ENCODE results near the gene RIOK2. TPM values are rescaled to one million over a fixed set of nuclear protein-coding genes. Genes with fewer than 3 reads are reported as not detected.

The RIOK2 gene
- total RNA-seq, 2 donors from 2014 or later: 16.2 to 20.5 TPM

GRCh38 chr5:97125125-97125683 is 57.8 kb downstream of the RIOK2 start:
- TF ChIP-seq POLR2A (IDR thresholded peaks at IDR 0.05) (no peak), POLR2AphosphoS5 (IDR thresholded peaks at IDR 0.05) (no peak), CTCF (IDR thresholded peaks at IDR 0.05) (no peak)
- intact Hi-C loops (cut with DNase I): no loop called here
- DNase-seq (ENCODE audit: low spot score): no peak
- no peaks in the 10 kb centered on the region for H3K9me3 ChIP-seq
- H3K4me1 ChIP-seq (replicated peaks): no peaks in the 10 kb centered on the region
- no peak overlapping the region for H3K4me3 ChIP-seq
- H3K27ac ChIP-seq: no peak overlapping the region
- no peaks in the 10 kb centered on the region for H3K27me3 ChIP-seq (replicated peaks; ENCODE audit: insufficient read depth)
- no peaks in the 10 kb centered on the region for H3K36me3 ChIP-seq
- WGBS: 75% methylated on average over 3 of the region's 3 CpGs

GRCh38 chr5:97124335-97124734 is 58.7 kb downstream of the RIOK2 start:
- Histone ChIP-seq H3K27ac (no peak overlapping the region), H3K4me1 (replicated peaks) (no peaks in the 10 kb centered on the region), H3K4me3 (no peak overlapping the region), H3K36me3 (no peaks in the 10 kb centered on the region), H3K9me3 (no peaks in the 10 kb centered on the region), H3K27me3 (replicated peaks; ENCODE audit: insufficient read depth) (no peaks in the 10 kb centered on the region)
- intact Hi-C loops (cut with DNase I): no loop called here
- TF ChIP-seq POLR2A (IDR thresholded peaks at IDR 0.05) (no peak), POLR2AphosphoS5 (IDR thresholded peaks at IDR 0.05) (no peak), CTCF (IDR thresholded peaks at IDR 0.05) (no peak)
- DNase-seq (ENCODE audit: low spot score): no peak
- WGBS: 50% methylated on average over 2 of the region's 2 CpGs

GRCh38 chr5:97121848-97122247 is 61.2 kb downstream of the RIOK2 start:
- H3K4me1 ChIP-seq (replicated peaks): no peaks in the 10 kb centered on the region
- no peak overlapping the region for H3K4me3 ChIP-seq
- no peaks in the 10 kb centered on the region for H3K36me3 ChIP-seq
- no peak overlapping the region for H3K27ac ChIP-seq
- H3K27me3 ChIP-seq (replicated peaks; ENCODE audit: insufficient read depth): no peaks in the 10 kb centered on the region
- TF ChIP-seq CTCF (IDR thresholded peaks at IDR 0.05): no peak
- no peak for TF ChIP-seq POLR2AphosphoS5 (IDR thresholded peaks at IDR 0.05)
- no peak for TF ChIP-seq POLR2A (IDR thresholded peaks at IDR 0.05)
- no peaks in the 10 kb centered on the region for H3K9me3 ChIP-seq
- WGBS: 93% methylated on average over 5 of the region's 5 CpGs
- no peak for DNase-seq (ENCODE audit: low spot score)
- intact Hi-C loops (cut with DNase I): no loop called here

GRCh38 chr5:97120195-97120594 is 62.9 kb downstream of the RIOK2 start:
- Histone ChIP-seq H3K27me3 (replicated peaks; ENCODE audit: insufficient read depth) (no peaks in the 10 kb centered on the region), H3K9me3 (no peaks in the 10 kb centered on the region), H3K4me3 (no peak overlapping the region), H3K27ac (no peak overlapping the region), H3K36me3 (no peaks in the 10 kb centered on the region), H3K4me1 (replicated peaks) (no peaks in the 10 kb centered on the region)
- TF ChIP-seq CTCF (IDR thresholded peaks at IDR 0.05) (no peak), POLR2A (IDR thresholded peaks at IDR 0.05) (no peak), POLR2AphosphoS5 (IDR thresholded peaks at IDR 0.05) (no peak)
- DNase-seq (ENCODE audit: low spot score): no peak
- intact Hi-C loops (cut with DNase I): no loop called here
- WGBS: 50% methylated on average over 2 of the region's 2 CpGs

- Histone ChIP-seq H3K4me3 (no peak overlapping the region), H3K9me3 (no peaks in the 10 kb centered on the region), H3K27ac (no peak overlapping the region), H3K27me3 (replicated peaks; ENCODE audit: insufficient read depth) (no peaks in the 10 kb centered on the region), H3K36me3 (no peaks in the 10 kb centered on the region), H3K4me1 (replicated peaks) (no peaks in the 10 kb centered on the region)
- TF ChIP-seq POLR2A (IDR thresholded peaks at IDR 0.05) (no peak), CTCF (IDR thresholded peaks at IDR 0.05) (no peak), POLR2AphosphoS5 (IDR thresholded peaks at IDR 0.05) (no peak)
- 97% methylated on average over 2 of the region's 2 CpGs for WGBS
- no peak for DNase-seq (ENCODE audit: low spot score)
- intact Hi-C loops (cut with DNase I): no loop called here
Measured at GRCh38 chr5:97119007-97119390, 64.0 kb downstream of the RIOK2 start.
